LNCAP (cell line): ENCODE data around the gene CORO2B.

Source experiments
- TF ChIP-seq, protein P1 (sequence below): fragments of 450-650 bp; IDR thresholded peaks from 2 replicates; pipeline ENCODE4 v1.5.1; 2017; ENCODE audit warnings: mild to moderate bottlenecking

CORO2B gene

DNA sequence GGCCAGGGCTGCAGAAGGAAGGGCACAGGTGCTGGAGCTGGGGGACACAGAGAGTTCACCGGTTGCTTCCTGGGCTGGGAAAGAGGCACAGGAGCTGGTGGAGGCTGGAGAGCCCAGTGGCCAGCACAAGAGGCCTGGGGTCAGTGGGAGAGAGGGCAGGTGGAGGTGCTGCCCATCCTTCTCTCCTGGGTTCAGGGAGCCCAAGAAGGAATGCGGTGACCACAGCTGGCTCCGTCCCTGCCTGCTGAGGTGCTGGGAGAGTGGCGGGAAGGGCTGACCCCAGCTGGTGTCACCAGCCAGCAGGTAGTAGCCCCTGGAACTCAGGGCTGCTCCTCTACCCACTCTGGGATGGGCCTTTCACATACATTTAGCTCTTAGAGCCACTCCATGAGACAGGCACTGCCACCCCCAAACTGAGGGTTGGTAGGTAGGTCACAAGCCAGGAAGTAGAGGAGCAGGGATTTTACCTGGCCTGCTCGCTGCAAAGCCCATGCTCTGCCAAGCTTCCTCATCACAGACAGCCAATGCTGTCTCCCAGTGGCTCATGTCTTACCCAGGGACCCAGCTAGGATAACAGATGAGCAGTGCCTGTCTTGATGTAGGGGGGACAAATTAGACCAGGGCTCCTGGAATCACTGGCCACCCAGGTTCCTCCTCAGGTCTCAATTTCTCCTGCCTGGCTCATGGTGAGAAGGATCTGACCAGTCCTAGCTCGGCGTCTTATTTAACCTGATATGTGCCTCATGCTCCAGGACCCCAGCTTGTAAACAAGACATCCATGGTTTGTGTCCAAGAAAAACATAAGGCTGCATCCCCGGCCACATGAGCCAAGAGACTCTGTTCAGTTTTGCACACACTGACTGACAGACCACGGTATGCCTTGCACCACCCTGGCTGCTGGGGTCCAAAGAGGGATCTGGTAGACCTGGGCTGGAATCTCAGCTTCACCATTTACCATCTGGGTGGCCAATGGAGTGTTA lies 119.2 kb downstream of the CORO2B start:
- TF ChIP-seq, protein P1, sequence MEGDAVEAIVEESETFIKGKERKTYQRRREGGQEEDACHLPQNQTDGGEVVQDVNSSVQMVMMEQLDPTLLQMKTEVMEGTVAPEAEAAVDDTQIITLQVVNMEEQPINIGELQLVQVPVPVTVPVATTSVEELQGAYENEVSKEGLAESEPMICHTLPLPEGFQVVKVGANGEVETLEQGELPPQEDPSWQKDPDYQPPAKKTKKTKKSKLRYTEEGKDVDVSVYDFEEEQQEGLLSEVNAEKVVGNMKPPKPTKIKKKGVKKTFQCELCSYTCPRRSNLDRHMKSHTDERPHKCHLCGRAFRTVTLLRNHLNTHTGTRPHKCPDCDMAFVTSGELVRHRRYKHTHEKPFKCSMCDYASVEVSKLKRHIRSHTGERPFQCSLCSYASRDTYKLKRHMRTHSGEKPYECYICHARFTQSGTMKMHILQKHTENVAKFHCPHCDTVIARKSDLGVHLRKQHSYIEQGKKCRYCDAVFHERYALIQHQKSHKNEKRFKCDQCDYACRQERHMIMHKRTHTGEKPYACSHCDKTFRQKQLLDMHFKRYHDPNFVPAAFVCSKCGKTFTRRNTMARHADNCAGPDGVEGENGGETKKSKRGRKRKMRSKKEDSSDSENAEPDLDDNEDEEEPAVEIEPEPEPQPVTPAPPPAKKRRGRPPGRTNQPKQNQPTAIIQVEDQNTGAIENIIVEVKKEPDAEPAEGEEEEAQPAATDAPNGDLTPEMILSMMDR = no peak

DNA sequence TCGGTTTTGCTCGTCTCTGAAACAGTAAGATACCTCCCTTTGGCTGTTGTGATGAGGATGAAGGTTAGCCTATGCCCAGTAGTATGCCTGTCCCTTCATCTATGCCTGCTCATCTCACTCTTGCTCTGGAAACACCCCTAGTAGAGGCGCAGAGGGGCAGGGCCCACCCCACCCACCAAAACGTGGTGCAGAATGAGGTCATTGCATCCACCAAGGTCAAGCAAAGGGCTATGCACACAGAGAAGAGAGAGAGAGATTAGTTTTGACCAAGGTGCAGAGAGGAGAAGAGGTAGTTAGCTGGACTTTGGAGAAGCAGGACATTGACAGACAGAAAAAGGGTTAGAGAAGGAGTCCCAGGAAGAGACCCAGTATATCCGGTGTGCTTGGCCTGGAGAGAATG lies 119.9 kb downstream of the CORO2B start:
- TF ChIP-seq, protein P1 = no peak

DNA sequence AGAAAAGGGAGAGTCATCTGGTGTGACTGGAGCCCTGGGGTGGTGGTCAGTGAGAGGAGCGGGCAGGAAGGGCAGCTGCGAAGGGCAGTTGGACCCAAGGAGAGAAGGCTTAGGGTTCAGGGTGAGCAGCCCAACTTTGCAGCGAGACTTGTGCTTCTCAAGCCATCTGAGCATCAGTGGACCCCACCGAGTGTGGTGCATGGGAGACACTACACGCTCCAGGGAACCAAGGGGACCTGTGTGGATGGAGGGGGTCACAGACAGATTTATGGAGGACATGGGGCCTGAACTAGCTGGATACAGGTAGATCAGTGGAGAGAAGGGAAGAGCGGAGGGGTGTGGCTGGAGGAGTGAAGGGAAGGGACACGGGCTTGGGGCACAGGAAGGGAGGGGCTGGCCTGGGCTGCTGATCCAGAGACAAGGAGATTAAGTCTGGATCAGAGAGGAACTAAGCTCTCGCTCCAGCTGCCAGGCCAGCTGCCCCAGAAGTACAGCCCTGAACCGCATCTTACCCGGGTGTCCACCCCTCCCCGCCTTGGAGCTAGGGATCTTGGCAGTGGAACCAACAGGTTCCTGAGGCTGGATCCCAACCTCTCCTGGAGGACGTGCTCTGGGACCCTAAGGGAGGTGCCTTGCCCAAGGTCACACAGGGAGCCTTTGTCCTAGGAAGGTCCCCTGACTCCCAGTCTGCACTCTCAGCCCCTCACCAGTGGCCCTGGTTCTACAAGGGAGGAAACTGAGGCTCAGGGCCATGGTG lies 120.5 kb downstream of the CORO2B start:
- TF ChIP-seq, protein P1 = no peak

DNA sequence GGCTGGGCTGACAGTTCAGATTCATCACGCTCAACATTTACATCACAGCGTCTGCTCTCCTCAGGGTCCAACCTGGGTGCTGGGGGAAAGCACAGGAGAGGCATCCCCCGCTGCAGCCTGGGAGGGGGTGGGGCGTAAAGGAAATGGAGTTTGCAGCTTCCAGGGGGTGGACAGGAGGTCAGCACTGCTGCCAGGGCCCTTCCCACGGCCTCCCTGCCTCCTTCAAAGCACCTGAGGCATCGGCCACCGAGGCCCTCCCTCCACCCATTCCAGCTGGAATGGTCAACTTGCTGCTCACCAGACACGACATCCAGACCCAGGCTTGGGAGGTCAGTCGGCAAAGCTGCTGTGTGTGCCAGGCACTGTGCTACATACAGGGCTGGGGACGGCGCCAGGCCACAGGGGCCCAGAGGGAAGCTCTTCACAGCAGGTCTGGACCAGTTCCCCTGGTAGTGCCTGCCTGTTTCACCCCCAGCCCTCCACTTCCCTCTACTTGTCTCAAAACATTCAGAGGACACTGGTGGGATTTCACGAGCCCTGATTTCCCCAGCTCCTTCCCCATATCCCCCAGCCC lies 121.2 kb downstream of the CORO2B start:
- TF ChIP-seq, protein P1 = no peak

DNA sequence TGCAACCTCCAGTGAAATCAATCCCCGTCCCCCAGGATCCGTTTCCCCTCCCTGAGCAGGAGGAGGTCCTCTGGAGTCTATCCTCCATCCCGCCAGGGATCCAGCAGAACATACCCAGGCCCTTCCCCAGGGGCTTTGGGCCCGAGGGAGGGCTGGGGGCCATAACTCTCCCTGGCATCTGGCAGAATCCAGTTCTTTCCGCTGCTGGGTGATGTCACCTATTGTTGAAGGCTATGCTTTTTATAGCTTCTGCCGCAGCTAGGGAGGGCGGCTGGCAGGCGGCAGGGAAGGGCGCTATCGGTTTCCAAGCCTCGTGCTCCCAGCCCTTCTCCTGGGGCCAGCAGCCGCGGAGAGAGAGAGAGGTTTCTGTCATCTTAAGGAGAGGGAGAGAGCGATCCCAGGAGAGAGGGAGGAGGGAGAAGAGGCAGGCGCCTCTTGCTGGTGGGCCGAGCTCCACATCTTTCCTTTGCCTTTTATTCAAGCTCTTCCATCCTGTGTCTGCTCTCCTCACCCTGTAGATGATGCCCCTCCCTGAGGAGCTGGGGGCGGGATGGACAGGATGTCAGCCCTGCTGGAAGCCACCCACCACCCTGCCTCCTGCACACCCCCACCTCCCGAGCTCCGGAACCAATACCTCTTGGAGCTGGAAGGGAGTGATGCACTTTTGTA lies 121.8 kb downstream of the CORO2B start:
- TF ChIP-seq, protein P1 = no peak

DNA sequence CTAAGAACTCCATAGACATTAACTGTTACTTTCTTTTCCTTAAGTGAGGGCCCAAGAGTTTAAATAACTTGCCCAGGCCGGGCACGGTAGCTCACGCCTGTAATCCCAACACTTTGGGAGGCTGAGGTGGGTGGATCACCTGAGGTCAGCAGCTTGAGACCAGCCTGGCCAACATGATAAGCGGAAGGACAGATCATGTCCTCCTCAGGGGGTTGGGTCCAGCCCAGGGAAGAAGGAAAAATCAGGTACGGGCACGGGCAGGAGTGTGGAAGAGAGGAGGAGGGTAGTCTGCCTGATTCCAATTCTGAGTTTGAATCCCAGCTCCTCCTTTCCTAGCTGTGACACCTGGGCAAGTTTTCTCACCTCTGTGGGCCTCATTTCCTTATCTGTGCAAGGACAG lies 123.1 kb downstream of the CORO2B start:
- TF ChIP-seq, protein P1 = no peak

DNA sequence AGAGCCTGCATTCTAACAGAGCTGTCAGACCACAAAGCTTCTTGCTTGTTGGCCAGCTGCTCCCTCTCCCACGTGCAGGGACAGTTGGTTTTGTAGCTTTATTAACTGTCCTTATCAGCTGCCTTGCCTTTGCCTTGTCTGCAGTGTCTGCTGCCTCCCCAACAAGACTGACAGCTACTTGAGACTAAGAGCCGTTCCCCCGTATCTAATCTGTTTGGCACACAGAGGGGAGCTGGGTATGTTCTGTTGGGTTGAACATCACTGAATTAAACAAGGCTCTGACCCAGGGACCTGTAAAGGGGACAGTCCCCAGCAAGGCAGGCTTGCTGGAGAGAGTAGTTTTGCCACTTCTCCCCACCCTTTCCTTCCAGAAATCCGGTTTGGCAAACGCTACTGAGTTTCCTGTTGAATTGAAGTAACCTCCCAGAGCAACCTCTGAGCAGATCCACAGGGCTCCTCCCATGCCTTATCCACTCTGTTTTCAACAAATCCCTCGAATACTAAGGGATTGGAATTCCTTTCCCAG lies 125.8 kb downstream of the CORO2B start:
- TF ChIP-seq, protein P1 = no peak
